ENCODE results near the gene BPIFB6.

GRCh38 chr20:33004141-33004751, 27.2 kb upstream of the BPIFB6 start, which contains the start of gene SUN5:
- TF ChIP-seq CTCF (IDR thresholded peaks at IDR 0.05): no peak
- no peak for TF ChIP-seq POLR2A (IDR thresholded peaks at IDR 0.05)

All from esophagus squamous epithelium (tissue), 4 donors.